ENCODE measurements around the gene CCDC187. TPM values are rescaled to one million over a fixed set of nuclear protein-coding genes. Genes with fewer than 3 reads are reported as not detected.

The CCDC187 gene
- total RNA-seq, 1 experiment from 2014 or later: not detected

GRCh38 chr9:136273921-136274785 lies 29.7 kb downstream of the CCDC187 start:
- intact Hi-C loops (cut with micrococcal nuclease): no loop called here
- peaks cover 50% of the 10 kb centered on the region for H3K27me3 Mint-ChIP-seq (ENCODE audit: insufficient read depth, unreplicated experiment)
- POLR2A ChIA-PET: no interaction called here
- no TSS peak for BruUV-seq (replicated peaks)
- no peaks in the 10 kb centered on the region for H3K9me3 Mint-ChIP-seq (ENCODE audit: unreplicated experiment)
- H3K27ac Mint-ChIP-seq (ENCODE audit: low read depth, unreplicated experiment): no peak overlapping the region
- H3K4me3 Mint-ChIP-seq (ENCODE audit: unreplicated experiment): no peak overlapping the region
- no peaks in the 10 kb centered on the region for H3K4me1 Mint-ChIP-seq (ENCODE audit: insufficient read depth, unreplicated experiment)
- H3K36me3 Mint-ChIP-seq (ENCODE audit: insufficient read depth, unreplicated experiment): no peaks in the 10 kb centered on the region
- CTCF ChIA-PET: interaction anchor here (0.6 to 0.9 kb wide), 3 partner anchors 151 to 1839 kb away, joined by 3 read pairs; no protein-coding TSS in a partner anchor
- no peak for TF ChIP-seq CTCF (IDR thresholded peaks at IDR 0.05; ENCODE audit: unreplicated experiment)
- no peak for DNase-seq (ENCODE audit: unreplicated experiment)

GRCh38 chr9:136273244-136273865 lies 30.5 kb downstream of the CCDC187 start:
- peaks cover 58% of the 10 kb centered on the region for H3K27me3 Mint-ChIP-seq (ENCODE audit: insufficient read depth, unreplicated experiment)

GRCh38 chr9:136270173-136270705 lies 33.7 kb downstream of the CCDC187 start:
- ChIA-PET POLR2A (no interaction called here), CTCF (interaction anchor here (1.5 kb wide), 1 partner anchor 14 kb away, joined by 4 read pairs; no protein-coding TSS in a partner anchor)
- Mint-ChIP-seq H3K4me3 (ENCODE audit: unreplicated experiment) (no peak overlapping the region), H3K4me1 (ENCODE audit: insufficient read depth, unreplicated experiment) (no peaks in the 10 kb centered on the region), H3K27ac (ENCODE audit: low read depth, unreplicated experiment) (no peak overlapping the region), H3K9me3 (ENCODE audit: unreplicated experiment) (no peaks in the 10 kb centered on the region), H3K36me3 (ENCODE audit: insufficient read depth, unreplicated experiment) (no peaks in the 10 kb centered on the region), H3K27me3 (ENCODE audit: insufficient read depth, unreplicated experiment) (peaks cover 48% of the 10 kb centered on the region)
- no peak for TF ChIP-seq CTCF (IDR thresholded peaks at IDR 0.05; ENCODE audit: unreplicated experiment)
- intact Hi-C loops (cut with micrococcal nuclease): no loop called here
- no TSS peak for BruUV-seq (replicated peaks)
- no peak for DNase-seq (ENCODE audit: unreplicated experiment)

More at GRCh38 chr9:136273244-136273865, 30.5 kb downstream of the CCDC187 start:
- no peaks in the 10 kb centered on the region for H3K4me1 Mint-ChIP-seq (ENCODE audit: insufficient read depth, unreplicated experiment)
- intact Hi-C loops (cut with micrococcal nuclease): no loop called here
- no peak overlapping the region for H3K4me3 Mint-ChIP-seq (ENCODE audit: unreplicated experiment)
- TF ChIP-seq CTCF (IDR thresholded peaks at IDR 0.05; ENCODE audit: unreplicated experiment): no peak
- no peaks in the 10 kb centered on the region for H3K36me3 Mint-ChIP-seq (ENCODE audit: insufficient read depth, unreplicated experiment)
- no peak overlapping the region for H3K27ac Mint-ChIP-seq (ENCODE audit: low read depth, unreplicated experiment)
- ChIA-PET CTCF (interaction anchor here (0.6 kb wide), 1 partner anchor 1839 kb away, joined by 3 read pairs; no protein-coding TSS in a partner anchor), POLR2A (no interaction called here)
- no TSS peak for BruUV-seq (replicated peaks)
- no peak for DNase-seq (ENCODE audit: unreplicated experiment)
- H3K9me3 Mint-ChIP-seq (ENCODE audit: unreplicated experiment): no peaks in the 10 kb centered on the region

- no peaks in the 10 kb centered on the region for H3K4me1 Mint-ChIP-seq (ENCODE audit: insufficient read depth, unreplicated experiment)
- H3K9me3 Mint-ChIP-seq (ENCODE audit: unreplicated experiment): no peaks in the 10 kb centered on the region
- TF ChIP-seq CTCF (IDR thresholded peaks at IDR 0.05; ENCODE audit: unreplicated experiment): no peak
- no peaks in the 10 kb centered on the region for H3K36me3 Mint-ChIP-seq (ENCODE audit: insufficient read depth, unreplicated experiment)
- CTCF ChIA-PET: interaction anchor here (0.7 to 1.3 kb wide), 4 partner anchors 10 to 98 kb away, joined by 3 to 5 read pairs (median 3); no protein-coding TSS in a partner anchor
- intact Hi-C loops (cut with micrococcal nuclease): no loop called here
- no TSS peak for BruUV-seq (replicated peaks)
- DNase-seq (ENCODE audit: unreplicated experiment): no peak
- peaks cover 43% of the 10 kb centered on the region for H3K27me3 Mint-ChIP-seq (ENCODE audit: insufficient read depth, unreplicated experiment)
- POLR2A ChIA-PET: no interaction called here
- H3K27ac Mint-ChIP-seq (ENCODE audit: low read depth, unreplicated experiment): no peak overlapping the region
- H3K4me3 Mint-ChIP-seq (ENCODE audit: unreplicated experiment): no peak overlapping the region
Observed at GRCh38 chr9:136268735-136269134, 35.2 kb downstream of the CCDC187 start.

Measured in MCF 10A (cell line).